SH-SY5Y (cell line): ENCODE measurements around the gene OTOP2.

Source experiments
- GATA2 ChIP-seq: IDR thresholded peaks from 2 replicates; pipeline ENCODE4 v1.6.1; 2011; ENCODE audit warnings: mild to moderate bottlenecking, low read depth, low read length
- GATA3 ChIP-seq: IDR thresholded peaks from 2 replicates; pipeline ENCODE4 v1.6.1; 2011; ENCODE audit warnings: low read depth, mild to moderate bottlenecking, low read length, moderate library complexity

Gene OTOP2

DNA sequence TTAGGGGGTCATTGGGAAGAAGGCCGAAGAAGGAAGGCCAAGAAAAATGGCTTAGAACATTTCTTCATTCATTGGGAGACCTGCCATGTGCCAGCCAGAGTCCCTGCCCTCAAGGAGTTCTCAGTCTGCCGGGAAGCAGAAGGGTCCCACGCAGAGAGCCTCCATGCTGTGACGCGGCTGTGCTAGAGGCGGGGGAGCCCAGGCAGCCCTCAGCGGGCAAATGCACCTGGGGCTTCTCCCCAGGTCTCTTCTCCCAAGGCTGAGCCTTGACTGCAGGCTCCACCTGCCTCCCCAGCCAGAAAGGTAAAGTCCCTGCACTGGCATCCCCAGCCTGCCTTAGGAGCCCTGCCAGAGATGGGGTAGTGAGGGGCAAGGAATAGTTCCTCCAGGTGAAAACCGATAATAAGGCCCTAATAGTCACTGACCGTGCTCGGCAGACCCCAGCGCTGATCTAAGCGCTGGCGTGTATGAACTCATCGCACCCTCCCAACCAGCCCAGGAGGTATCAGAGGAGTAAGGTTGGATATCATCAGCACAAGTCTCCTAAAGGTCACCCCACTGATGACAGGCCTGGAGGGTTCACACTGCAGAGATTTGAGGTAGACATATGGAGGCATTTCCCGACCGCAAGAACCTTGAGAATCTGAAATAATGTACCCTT is 57.4 kb downstream of the OTOP2 start:
- TF ChIP-seq GATA3, result no peak
- no peak for TF ChIP-seq GATA2

DNA sequence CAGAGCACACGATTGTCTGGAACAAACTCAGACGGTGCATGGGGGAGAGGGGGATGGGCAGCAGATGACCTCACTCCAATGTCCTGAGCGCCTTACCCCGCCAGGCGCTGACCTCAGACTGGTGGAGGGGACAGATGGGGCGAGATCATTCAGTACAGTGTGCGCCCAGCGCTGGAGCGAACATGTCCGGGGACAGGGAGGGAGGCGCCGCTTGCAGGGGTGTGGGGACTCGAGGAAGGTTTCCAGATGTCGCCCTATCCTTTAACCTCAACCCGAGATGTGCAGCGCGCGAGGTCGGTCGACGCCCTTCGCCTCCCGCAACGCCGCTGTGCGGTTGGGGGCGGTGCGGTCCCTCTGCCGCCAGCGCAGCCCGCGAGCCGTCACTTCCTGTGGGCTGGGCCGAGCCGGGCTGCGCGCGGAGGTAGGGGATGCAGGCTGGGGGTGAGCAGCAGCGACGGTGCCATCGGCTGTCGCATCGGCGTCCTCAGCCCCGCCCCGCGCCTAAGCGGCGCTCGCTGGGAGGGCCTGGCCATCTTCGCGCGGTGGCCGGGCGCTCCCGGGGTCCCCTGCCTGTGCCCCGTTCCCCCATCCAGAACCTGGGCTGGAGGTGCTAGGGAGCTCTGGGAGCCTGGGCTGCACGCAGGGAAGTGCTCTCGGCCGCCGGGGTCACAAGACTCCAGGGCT is 58.0 kb downstream of the OTOP2 start:
- TF ChIP-seq GATA2 (no peak), GATA3 (no peak)
